ENCODE results near the gene TEX22. TPM values are rescaled to one million over a fixed set of nuclear protein-coding genes. Genes with fewer than 3 reads are reported as not detected.

TEX22 gene
- total and polyA plus RNA-seq, 4 donors = 0.02 to 0.14 (median 0.08) TPM; not detected in 1

- 96% methylated on average over 29 of the region's 29 CpGs for WGBS
- DNase-seq (ENCODE audit: low spot score) = no peak
- TF ChIP-seq TAF1 (conservative IDR thresholded peaks at IDR 0.05) (no peak), RXRA (IDR thresholded peaks at IDR 0.05) (no peak), ZBTB33 (IDR thresholded peaks at IDR 0.05) (no peak), JUND (IDR thresholded peaks at IDR 0.05) (no peak), CTCF (IDR thresholded peaks at IDR 0.05; ENCODE audit: low read depth, low read length, missing input control) (no peak)
- no peak overlapping the region for H3K27ac ChIP-seq (ENCODE audit: low read depth in 1 of 2, low read length in 2 of 2)
- H3K4me1 ChIP-seq (ENCODE audit: control insufficient read depth in 4 of 4, insufficient read depth in 4 of 4, low read length in 3 of 4) = no peaks in the 10 kb centered on the region
- no peak overlapping the region for H3K9ac ChIP-seq (ENCODE audit: low read depth in 1 of 2, low read length in 2 of 2)
- H3K4me3 ChIP-seq (ENCODE audit: low read depth in 1 of 3, low read length in 3 of 3) = no peak overlapping the region
- no peaks in the 10 kb centered on the region for H3K27me3 ChIP-seq (ENCODE audit: control insufficient read depth in 4 of 4, insufficient read depth in 4 of 4, low read length in 3 of 4)
- H3K36me3 ChIP-seq (ENCODE audit: control insufficient read depth in 4 of 4, insufficient read depth in 3 of 4, low read depth in 1 of 4, low read length in 3 of 4) = peaks cover 0 to 2% (median 0%) of the 10 kb centered on the region in 4 donors
- no peaks in the 10 kb centered on the region for H3K9me3 ChIP-seq (ENCODE audit: control insufficient read depth in 4 of 4, low read length in 3 of 4)
Measured at GRCh38 chr14:105368910-105369652, 29.3 kb upstream of the TEX22 start.

- Histone ChIP-seq H3K27me3 (ENCODE audit: control insufficient read depth in 4 of 4, insufficient read depth in 4 of 4, low read length in 3 of 4) (no peaks in the 10 kb centered on the region), H3K27ac (ENCODE audit: low read depth in 1 of 2, low read length in 2 of 2) (no peak overlapping the region), H3K9ac (ENCODE audit: low read depth in 1 of 2, low read length in 2 of 2) (no peak overlapping the region), H3K4me3 (ENCODE audit: low read depth in 1 of 3, low read length in 3 of 3) (no peak overlapping the region), H3K9me3 (ENCODE audit: control insufficient read depth in 4 of 4, low read length in 3 of 4) (no peaks in the 10 kb centered on the region), H3K4me1 (ENCODE audit: control insufficient read depth in 4 of 4, insufficient read depth in 4 of 4, low read length in 3 of 4) (no peaks in the 10 kb centered on the region), H3K36me3 (ENCODE audit: control insufficient read depth in 4 of 4, insufficient read depth in 3 of 4, low read depth in 1 of 4, low read length in 3 of 4) (peaks cover 0 to 2% (median 0%) of the 10 kb centered on the region in 4 donors)
- 95% methylated on average over 28 of the region's 28 CpGs for WGBS
- DNase-seq (ENCODE audit: low spot score) = no peak
- TF ChIP-seq MAX (IDR thresholded peaks at IDR 0.05) = no peak
- no peak for TF ChIP-seq TAF1 (conservative IDR thresholded peaks at IDR 0.05)
- no peak for TF ChIP-seq EGR1 (IDR thresholded peaks at IDR 0.05; ENCODE audit: low read depth in 2 of 2)
- no peak for TF ChIP-seq CTCF (IDR thresholded peaks at IDR 0.05; ENCODE audit: low read depth, low read length, missing input control)
- TF ChIP-seq HNF4G (IDR thresholded peaks at IDR 0.05) = no peak
- TF ChIP-seq JUND (IDR thresholded peaks at IDR 0.05) = no peak
- no peak for TF ChIP-seq FOXA1 (IDR thresholded peaks at IDR 0.05)
- TF ChIP-seq RXRA (IDR thresholded peaks at IDR 0.05) = no peak
- TF ChIP-seq REST (IDR thresholded peaks at IDR 0.05) = no peak
- no peak for TF ChIP-seq HNF4A (conservative IDR thresholded peaks at IDR 0.05)
- no peak for TF ChIP-seq RAD21 (IDR thresholded peaks at IDR 0.05)
- no peak for TF ChIP-seq ZBTB33 (IDR thresholded peaks at IDR 0.05)
- no peak for TF ChIP-seq ATF3 (IDR thresholded peaks at IDR 0.05)
- no peak for TF ChIP-seq GABPA (IDR thresholded peaks at IDR 0.05 in 1 of 2, conservative IDR thresholded peaks at IDR 0.05 in 1 of 2)
- TF ChIP-seq SP1 (IDR thresholded peaks at IDR 0.05) = no peak
Measured at GRCh38 chr14:105369653-105370040, 28.7 kb upstream of the TEX22 start.

Data from liver (tissue), 9 donors.